ENCODE results near the gene EXOC4.
A peak's percentile ranks its signal among the peaks of the same experiment; 100 is the strongest.
"Not testable (repeated sequence)": the region's sequence is repeated elsewhere in the genome, so short reads cannot be mapped to it uniquely, and the experiment has no call there.

The EXOC4 gene

GRCh38 chr7:133275446-133276095, 22.7 kb downstream of the EXOC4 start:
- no peak for DNase-seq (ENCODE audit: low spot score)

- not testable (repeated sequence) for DNase-seq (ENCODE audit: low spot score)
These were observed 26.1 kb downstream of the EXOC4 start for GRCh38 chr7:133278975-133279374.

GRCh38 chr7:133282094-133282493, 29.2 kb downstream of the EXOC4 start:
- no peak for DNase-seq (ENCODE audit: low spot score)

- DNase-seq (ENCODE audit: low spot score) = no peak
These were observed 31.2 kb downstream of the EXOC4 start for GRCh38 chr7:133284092-133284491.

GRCh38 chr7:133288970-133289369, 36.1 kb downstream of the EXOC4 start:
- DNase-seq (ENCODE audit: low spot score) = no peak

- DNase-seq (ENCODE audit: low spot score) = no peak
These were observed 37.2 kb downstream of the EXOC4 start for GRCh38 chr7:133290041-133290440.

- no peak for DNase-seq (ENCODE audit: low spot score)
These were observed 37.9 kb downstream of the EXOC4 start for GRCh38 chr7:133290676-133291333.

- DNase-seq (ENCODE audit: low spot score) = no peak
These were observed 39.8 kb downstream of the EXOC4 start for GRCh38 chr7:133292631-133293030.

- DNase-seq (ENCODE audit: low spot score) = no peak
These were observed 40.7 kb downstream of the EXOC4 start for GRCh38 chr7:133293384-133294160.

GRCh38 chr7:133294234-133294633, 41.4 kb downstream of the EXOC4 start:
- no peak for DNase-seq (ENCODE audit: low spot score)

- DNase-seq (ENCODE audit: low spot score) = no peak
These were observed 42.6 kb downstream of the EXOC4 start for GRCh38 chr7:133295484-133295883.

- no peak for DNase-seq (ENCODE audit: low spot score)
These were observed 44.2 kb downstream of the EXOC4 start for GRCh38 chr7:133297093-133297492.

GRCh38 chr7:133298080-133298479, 45.2 kb downstream of the EXOC4 start:
- no peak for DNase-seq (ENCODE audit: low spot score)

- no peak for DNase-seq (ENCODE audit: low spot score)
These were observed 46.8 kb downstream of the EXOC4 start for GRCh38 chr7:133299676-133300075.

- peak; percentile 16 for DNase-seq (ENCODE audit: low spot score)
These were observed 47.2 kb downstream of the EXOC4 start for GRCh38 chr7:133300088-133300487.

GRCh38 chr7:133300811-133301210, 47.9 kb downstream of the EXOC4 start:
- DNase-seq (ENCODE audit: low spot score) = no peak

GRCh38 chr7:133301444-133301843, 48.6 kb downstream of the EXOC4 start:
- no peak for DNase-seq (ENCODE audit: low spot score)

- no peak for DNase-seq (ENCODE audit: low spot score)
These were observed 50.5 kb downstream of the EXOC4 start for GRCh38 chr7:133303372-133303771.

GRCh38 chr7:133303931-133304330, 51.1 kb downstream of the EXOC4 start:
- DNase-seq (ENCODE audit: low spot score) = no peak

GRCh38 chr7:133309333-133309732, 56.5 kb downstream of the EXOC4 start:
- DNase-seq (ENCODE audit: low spot score) = no peak

- DNase-seq (ENCODE audit: low spot score) = no peak
These were observed 57.5 kb downstream of the EXOC4 start for GRCh38 chr7:133310232-133310862.

- DNase-seq (ENCODE audit: low spot score) = no peak
These were observed 60.7 kb downstream of the EXOC4 start for GRCh38 chr7:133313575-133313974.

- no peak for DNase-seq (ENCODE audit: low spot score)
These were observed 61.2 kb downstream of the EXOC4 start for GRCh38 chr7:133314084-133314483.

Measured in globus pallidus (tissue), 1 donor.